GM23248 (cell line): ENCODE measurements around the gene JADE2. TPM values are rescaled to one million over a fixed set of nuclear protein-coding genes. Genes with fewer than 3 reads are reported as not detected.

Experiments
- DNase-seq: peaks from one replicate; pipeline ENCODE4 v3.0.0-alpha.2; 2015
- H2AFZ ChIP-seq: fragments of 200-600 bp; sonication (generic); 2 replicates; pipeline ENCODE4 v1.6.1; 2016; ENCODE audit warnings: antibody characterized with exemption
- H3F3A ChIP-seq: fragments of 200-600 bp; sonication (generic); 2 replicates; pipeline ENCODE4 v1.6.1; 2016; ENCODE audit warnings: mild to moderate bottlenecking, antibody characterized with exemption, mixed run types; ENCODE audit not compliant: insufficient read depth
- H3K27ac ChIP-seq: fragments of 200-600 bp; sonication (generic); 2 replicates; pipeline ENCODE4 v1.5.1; 2016; ENCODE audit warnings: mild to moderate bottlenecking
- H3K27me3 ChIP-seq: fragments of 200-600 bp; sonication (generic); replicated peaks from 2 replicates; pipeline ENCODE4 v1.6.1; 2016; ENCODE audit warnings: mild to moderate bottlenecking; ENCODE audit not compliant: insufficient read depth
- H3K36me3 ChIP-seq: fragments of 200-600 bp; sonication (generic); 2 replicates; pipeline ENCODE4 v1.6.1; 2016; ENCODE audit warnings: low read depth, mild to moderate bottlenecking
- H3K4me1 ChIP-seq: fragments of 200-600 bp; sonication (generic); 2 replicates; pipeline ENCODE4 v1.6.1; 2016; ENCODE audit warnings: mild to moderate bottlenecking; ENCODE audit not compliant: insufficient read depth
- H3K4me2 ChIP-seq: fragments of 200-600 bp; sonication (generic); one replicate; pipeline ENCODE4 v1.6.1; 2016; ENCODE audit warnings: mild to moderate bottlenecking; ENCODE audit not compliant: unreplicated experiment
- H3K4me3 ChIP-seq: fragments of 200-600 bp; sonication (generic); 2 replicates; pipeline ENCODE4 v1.5.1; 2016; ENCODE audit warnings: mild to moderate bottlenecking
- H3K79me2 ChIP-seq: fragments of 200-600 bp; sonication (generic); 2 replicates; pipeline ENCODE4 v1.6.1; 2016; ENCODE audit warnings: mild to moderate bottlenecking; ENCODE audit not compliant: insufficient read depth
- H3K9ac ChIP-seq: fragments of 200-600 bp; sonication (generic); 2 replicates; pipeline ENCODE4 v1.6.1; 2016; ENCODE audit warnings: mild to moderate bottlenecking
- H3K9me2 ChIP-seq: fragments of 200-600 bp; sonication (generic); 2 replicates; pipeline ENCODE4 v1.6.1; 2016; ENCODE audit warnings: mixed run types, mild to moderate bottlenecking, moderate library complexity; ENCODE audit not compliant: insufficient read depth
- H3K9me3 ChIP-seq: fragments of 200-600 bp; sonication (generic); one replicate; pipeline ENCODE4 v1.6.1; 2017; ENCODE audit warnings: low read depth
- H4K20me1 ChIP-seq: fragments of 200-600 bp; sonication (generic); 2 replicates; pipeline ENCODE4 v1.6.0; 2016; ENCODE audit not compliant: insufficient read depth
- EZH2 ChIP-seq: fragments of 200-600 bp; sonication (generic); IDR thresholded peaks from 2 replicates; pipeline ENCODE4 v1.6.1; 2018; ENCODE audit warnings: antibody characterized with exemption, mild to moderate bottlenecking; ENCODE audit not compliant: insufficient read depth, poor library complexity, severe bottlenecking
- EZH2phosphoT487 ChIP-seq: fragments of 200-600 bp; sonication (generic); IDR thresholded peaks from 2 replicates; pipeline ENCODE4 v1.6.1; 2018; ENCODE audit warnings: antibody characterized with exemption, moderate library complexity, mild to moderate bottlenecking, low read depth; ENCODE audit not compliant: insufficient read depth
- WGBS, 2 experiments: methylation state at CpG; one replicate each; pipeline ENCODE4 v1.1.6; 2015 to 2017; ENCODE audit warnings: low lambda C conversion rate in 2 of 2, low coverage in 1 of 2; ENCODE audit errors: missing lambda C conversion rate in 2 of 2; 5-methylcytosine and 5-hydroxymethylcytosine counted together
- in situ Hi-C: fragments of 300-500 bp; cut with MboI; formaldehyde crosslinking; loops from 2 replicates; pipeline ENCODE4 v1.15.0; 2020
- polyA plus RNA-seq: library from polyadenylated mRNA; unstranded; fragments of >200 nt; fragmentation: Nextera tagmentation; extraction: Ambion mirVana; gene quantifications from 2 replicates; pipeline ENCODE4 v1.2.1, GENCODE V29; 2016
- total RNA-seq: library from RNA; depleted of rRNA; stranded (reverse); fragments of >200 nt; shearing (Covaris generic); gene quantifications from 2 replicates; pipeline ENCODE4 v1.2.3, GENCODE V29; 2014

Gene JADE2
- total and polyA plus RNA-seq, 2 experiments from 2014 or later = 7.1 to 18.0 TPM

DNA sequence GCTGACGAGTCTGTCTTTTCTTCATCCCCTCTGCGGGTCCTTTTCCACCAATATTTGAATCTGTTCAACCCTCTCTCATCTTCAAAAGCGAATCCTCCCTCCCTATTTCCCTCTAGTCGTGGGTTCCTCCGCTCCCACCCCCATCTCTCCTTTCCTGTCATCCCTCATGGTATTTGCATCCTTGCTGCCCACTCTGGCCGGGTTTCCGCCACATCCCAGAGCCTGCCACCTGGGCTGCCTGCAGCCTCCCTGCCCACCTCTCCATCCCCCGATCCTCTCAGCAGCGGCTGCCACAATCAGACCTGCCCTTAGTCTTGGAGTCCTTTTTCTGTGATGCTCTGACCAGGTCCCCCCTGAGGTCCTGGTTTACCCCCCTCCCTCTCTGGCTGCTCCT, 44.9 kb downstream of the JADE2 start:
- Histone ChIP-seq H3K27me3 (no peaks in the 10 kb centered on the region), H3K27ac (no peak overlapping the region), H3K79me2 (peaks cover 31% of the 10 kb centered on the region), H2AFZ (no peak overlapping the region), H3K9me2 (no peaks in the 10 kb centered on the region), H3K36me3 (peaks cover 3% of the 10 kb centered on the region; the same call in 1 of the 2 replicates), H3K4me1 (peaks cover 16% of the 10 kb centered on the region), H4K20me1 (no peaks in the 10 kb centered on the region), H3K9me3 (no peaks in the 10 kb centered on the region), H3K9ac (no peak overlapping the region), H3K4me3 (no peak overlapping the region), H3K4me2 (no peak overlapping the region), H3F3A (0 out of 2 replicates have a peak, but pooled peaks cover 16% of the 10 kb centered on the region)
- no peak for DNase-seq
- TF ChIP-seq EZH2phosphoT487 = no peak
- no peak for TF ChIP-seq EZH2
- in situ Hi-C loops = no loop called here
- WGBS, 2 experiments = 94 to 95% methylated on average over 9 of the region's 9 CpGs

DNA sequence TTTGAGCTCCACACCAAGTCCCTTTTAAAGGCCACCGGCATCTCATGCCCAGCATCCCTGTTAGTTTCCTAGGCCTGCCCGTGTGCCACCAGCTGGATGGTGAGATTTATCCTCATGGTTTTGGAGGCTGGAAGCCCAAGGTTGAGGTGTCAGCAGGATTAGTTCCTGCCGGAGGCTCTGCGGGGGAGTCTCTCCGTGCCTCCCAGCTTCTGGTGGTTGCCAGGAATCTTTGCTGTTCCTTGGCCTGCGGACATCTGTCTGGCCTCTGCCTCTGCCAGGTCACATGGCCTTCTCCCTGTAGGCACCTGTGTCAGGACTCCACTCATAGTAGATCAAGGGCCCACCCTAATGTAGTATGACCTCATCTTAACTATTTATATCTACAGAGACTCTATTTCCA, 45.4 kb downstream of the JADE2 start:
- in situ Hi-C loops = no loop called here
- 89 to 90% methylated on average over 6 of the region's 6 CpGs for WGBS, 2 experiments
- H4K20me1 ChIP-seq = no peaks in the 10 kb centered on the region
- no peak for DNase-seq
- peaks cover 16% of the 10 kb centered on the region for H3K4me1 ChIP-seq
- peaks cover 3% of the 10 kb centered on the region; the same call in 1 of the 2 replicates for H3K36me3 ChIP-seq
- H3K9me3 ChIP-seq = no peaks in the 10 kb centered on the region
- no peak overlapping the region for H3K9ac ChIP-seq
- no peaks in the 10 kb centered on the region for H3K27me3 ChIP-seq
- H3K4me2 ChIP-seq = no peak overlapping the region
- TF ChIP-seq EZH2 (no peak), EZH2phosphoT487 (no peak)
- peaks cover 31% of the 10 kb centered on the region for H3K79me2 ChIP-seq
- no peak overlapping the region for H3K4me3 ChIP-seq
- H3K27ac ChIP-seq = no peak overlapping the region
- 0 out of 2 replicates have a peak, but pooled peaks cover 16% of the 10 kb centered on the region for H3F3A ChIP-seq
- H2AFZ ChIP-seq = no peak overlapping the region
- no peaks in the 10 kb centered on the region for H3K9me2 ChIP-seq

DNA sequence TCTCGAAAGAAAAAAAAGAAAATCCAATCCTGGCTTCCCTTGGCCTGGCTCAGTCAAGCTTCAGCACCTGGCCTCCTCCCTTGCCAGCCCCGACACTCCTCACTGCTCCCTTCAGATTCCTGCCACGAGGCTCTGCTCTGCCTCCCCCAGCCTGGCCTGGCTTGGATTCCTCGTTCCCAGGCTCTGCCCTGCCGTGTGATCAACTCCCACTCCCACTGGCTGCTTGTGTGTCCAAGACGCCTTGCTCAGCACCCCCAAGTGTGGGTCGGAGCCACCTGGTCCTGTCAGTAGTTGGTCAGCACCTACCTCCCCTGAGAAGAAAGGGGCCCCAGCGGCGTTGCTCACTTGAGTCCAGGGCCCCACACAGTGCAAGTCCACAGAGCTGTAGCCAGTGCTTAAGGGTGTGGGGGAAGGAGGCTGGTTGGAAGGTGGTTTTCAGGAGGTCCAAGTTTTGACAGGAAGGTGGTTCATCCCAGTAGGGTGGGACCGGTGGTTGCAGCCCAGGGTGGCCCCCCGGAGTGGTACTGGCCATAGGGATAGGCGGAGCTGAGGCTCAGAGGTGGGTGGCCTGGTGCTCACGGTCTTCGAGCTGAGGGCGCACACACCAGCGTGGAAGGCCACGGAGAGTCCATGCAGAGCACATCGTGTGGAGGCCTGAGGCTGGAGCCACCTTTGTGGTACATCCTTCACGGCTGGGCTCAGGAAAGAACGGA, 46.4 kb downstream of the JADE2 start:
- H3K27me3 ChIP-seq = no peaks in the 10 kb centered on the region
- peaks cover 16% of the 10 kb centered on the region for H3K4me1 ChIP-seq
- no peak for DNase-seq
- no peaks in the 10 kb centered on the region for H3K9me3 ChIP-seq
- H3K4me2 ChIP-seq = no peak overlapping the region
- H3K36me3 ChIP-seq = peaks cover 3% of the 10 kb centered on the region; the same call in 1 of the 2 replicates
- H3K79me2 ChIP-seq = peaks cover 31% of the 10 kb centered on the region
- no peak overlapping the region for H2AFZ ChIP-seq
- in situ Hi-C loops = no loop called here
- 0 out of 2 replicates have a peak, but pooled peaks cover 16% of the 10 kb centered on the region for H3F3A ChIP-seq
- no peak overlapping the region for H3K9ac ChIP-seq
- H3K4me3 ChIP-seq = no peak overlapping the region
- no peak overlapping the region for H3K27ac ChIP-seq
- TF ChIP-seq EZH2phosphoT487 = no peak
- TF ChIP-seq EZH2 = no peak
- no peaks in the 10 kb centered on the region for H4K20me1 ChIP-seq
- 90 to 91% methylated on average over 20 of the region's 20 CpGs for WGBS, 2 experiments
- no peaks in the 10 kb centered on the region for H3K9me2 ChIP-seq

DNA sequence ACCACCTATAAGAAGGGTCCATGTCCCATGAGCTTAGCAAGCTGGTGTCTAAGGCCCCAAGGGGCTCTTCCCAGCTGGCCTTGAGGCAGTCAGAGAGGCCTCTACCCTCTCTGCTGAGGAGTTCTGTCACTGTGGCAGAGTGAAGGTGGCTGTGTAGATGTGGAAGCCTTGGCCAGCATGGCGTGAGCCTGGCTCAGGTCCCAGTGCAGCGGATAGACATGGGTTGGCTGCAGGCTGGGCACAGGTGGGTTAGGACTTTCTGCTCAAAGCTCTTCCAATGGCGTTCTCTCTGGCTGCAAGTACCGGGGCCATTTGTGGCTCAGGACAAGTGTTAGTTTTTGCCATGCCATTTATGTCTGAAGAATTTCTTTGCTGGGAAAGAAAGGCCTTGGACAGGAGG, 47.3 kb downstream of the JADE2 start:
- in situ Hi-C loops = no loop called here
- H3K9ac ChIP-seq = no peak overlapping the region
- DNase-seq = no peak
- H4K20me1 ChIP-seq = no peaks in the 10 kb centered on the region
- H3K27me3 ChIP-seq = no peaks in the 10 kb centered on the region
- 0 out of 2 replicates have a peak, but pooled peaks cover 15% of the 10 kb centered on the region for H3F3A ChIP-seq
- WGBS, 2 experiments = 99 to 100% methylated on average over 4 of the region's 4 CpGs
- H3K27ac ChIP-seq = no peak overlapping the region
- no peak for TF ChIP-seq EZH2phosphoT487
- H3K4me3 ChIP-seq = no peak overlapping the region
- peaks cover 14% of the 10 kb centered on the region for H3K4me1 ChIP-seq
- H3K79me2 ChIP-seq = peaks cover 31% of the 10 kb centered on the region
- H3K36me3 ChIP-seq = peaks cover 3% of the 10 kb centered on the region; the same call in 1 of the 2 replicates
- H3K4me2 ChIP-seq = no peak overlapping the region
- no peaks in the 10 kb centered on the region for H3K9me3 ChIP-seq
- H3K9me2 ChIP-seq = no peaks in the 10 kb centered on the region
- H2AFZ ChIP-seq = no peak overlapping the region
